ENCODE data around the gene FBXW7.

- TF ChIP-seq POLR2A (IDR thresholded peaks at IDR 0.05; ENCODE audit: insufficient read depth in 1 of 2, low read depth in 2 of 2, low read length in 2 of 2) (no peak), CTCF (CRISPR knock-in tag; IDR thresholded peaks at IDR 0.05) (no peak), ZNF660 (CRISPR knock-in tag; IDR thresholded peaks at IDR 0.05; ENCODE audit: borderline replicate concordance, low read depth) (no peak), STAT6 (CRISPR knock-in tag; IDR thresholded peaks at IDR 0.05; ENCODE audit: borderline replicate concordance) (no peak), ZNF773 (CRISPR knock-in tag; IDR thresholded peaks at IDR 0.05; ENCODE audit: borderline replicate concordance) (no peak), CBX5 (CRISPR knock-in tag; IDR thresholded peaks at IDR 0.05; ENCODE audit: borderline replicate concordance) (no peak), FOXK2 (IDR thresholded peaks at IDR 0.05) (no peak), TCF7L2 (IDR thresholded peaks at IDR 0.05; ENCODE audit: low read depth, low read length) (no peak)
These were observed 80.6 kb downstream of the FBXW7 start for GRCh38 chr4:152455311-152455710.

All from HepG2 (cell line).